ENCODE data around the gene ECE1. TPM values are rescaled to one million over a fixed set of nuclear protein-coding genes. Genes with fewer than 3 reads are reported as not detected.

The ECE1 gene
- total and polyA plus RNA-seq, 9 of the 15 experiments (the other 6 are each of a cell fraction or from before 2014, with no cell fraction given): 0.56 to 34.8 (median 11.0) TPM

- TF ChIP-seq ATF1 (CRISPR knock-in tag; IDR thresholded peaks at IDR 0.05) (no peak), ATF1 (tag; IDR thresholded peaks at IDR 0.05) (peak; percentile 42; the same call in 1 of the 2 replicates), ZNF253 (CRISPR knock-in tag; conservative IDR thresholded peaks at IDR 0.05) (no peak), SUPT5H (IDR thresholded peaks at IDR 0.05) (no peak), BRF1 (IDR thresholded peaks at IDR 0.05; ENCODE audit: borderline replicate concordance, extremely low read depth, insufficient read length) (no peak), SAP30 (IDR thresholded peaks at IDR 0.05; ENCODE audit: borderline replicate concordance, insufficient read depth, low read depth, low read length, poor library complexity, severe bottlenecking) (no peak), DACH1 (IDR thresholded peaks at IDR 0.05; ENCODE audit: partially characterized antibody) (no peak), ZNF561 (CRISPR knock-in tag; conservative IDR thresholded peaks at IDR 0.05) (no peak), ZKSCAN8 (CRISPR knock-in tag; IDR thresholded peaks at IDR 0.05) (no peak), ZNF384 (IDR thresholded peaks at IDR 0.05; ENCODE audit: low read depth, low read length) (no peak), ZNF12 (CRISPR knock-in tag; IDR thresholded peaks at IDR 0.05) (no peak), ZNF584 (CRISPR knock-in tag; IDR thresholded peaks at IDR 0.05; ENCODE audit: low read depth) (no peak), HSF4 (CRISPR knock-in tag; IDR thresholded peaks at IDR 0.05; ENCODE audit: borderline replicate concordance) (no peak), NR4A1 (CRISPR knock-in tag; IDR thresholded peaks at IDR 0.05) (no peak), NR4A1 (tag; IDR thresholded peaks at IDR 0.05) (no peak), KDM2B (CRISPR knock-in tag; IDR thresholded peaks at IDR 0.05) (0 out of 2 replicates have a peak, but pooled peaks have one; percentile 51), HNRNPL (IDR thresholded peaks at IDR 0.05; ENCODE audit: low read depth, low read length) (no peak), HDAC1 (IDR thresholded peaks at IDR 0.05) (peak in 1 of 2 experiments; percentile 17; a peak in 1 of 4 replicates), ZBTB34 (CRISPR knock-in tag; IDR thresholded peaks at IDR 0.05) (no peak), OTX1 (CRISPR knock-in tag; IDR thresholded peaks at IDR 0.05) (peak; percentile 33; the same call in 1 of the 2 replicates), HNRNPLL (IDR thresholded peaks at IDR 0.05; ENCODE audit: low read depth, low read length, poor library complexity, severe bottlenecking) (no peak), SRSF7 (optimal IDR thresholded peaks at IDR 0.05; ENCODE audit: low read depth, low read length) (no peak), GTF2A2 (tag; IDR thresholded peaks at IDR 0.05) (no peak), HMGXB4 (CRISPR knock-in tag; IDR thresholded peaks at IDR 0.05) (0 out of 2 replicates have a peak, but pooled peaks have one; percentile 20), MTA3 (IDR thresholded peaks at IDR 0.05; ENCODE audit: borderline replicate concordance) (no peak), TAF1 (IDR thresholded peaks at IDR 0.05; ENCODE audit: control insufficient read depth, extremely low read depth, insufficient read depth, low read length, severe bottlenecking) (no peak)
These were observed 20.1 kb downstream of the ECE1 start (continued) for GRCh38 chr1:21270086-21270689.
